HEK293 (cell line): Measurements from ENCODE around the gene ARHGEF11.
A peak's percentile ranks its signal among the peaks of the same experiment; 100 is the strongest.

Experiments used
- CTCF ChIA-PET: fragments of 350-600 bp; formaldehyde crosslinking; extraction: SDS; loops from one replicate; lab custom pipeline; 2021; ENCODE audit warnings: antibody characterized with exemption; lab: Yijun Ruan, JAX
- POLR2A ChIA-PET: fragments of 300-600 bp; formaldehyde crosslinking; extraction: SDS; loops from one replicate; lab custom pipeline; 2020; ENCODE audit warnings: antibody characterized with exemption, inconsistent platforms; lab: Yijun Ruan, JAX
- H3K27ac ChIP-seq: fragments of 200-500 bp; sonication (Bioruptor generic); 2 replicates; pipeline ENCODE4 v1.5.1; 2014; ENCODE audit warnings: low read depth, low read length, control low read depth, inconsistent platforms; ENCODE audit errors: extremely low read depth
- H3K36me3 ChIP-seq, 2 experiments: fragments of 200-500 bp in 1 of 2; sonication (Bioruptor generic) in 1 of 2; 1 replicate in 1 of 2; 2 replicates in 1 of 2; pipeline ENCODE4 v1.5.1; 2014 to 2017; ENCODE audit warnings: inconsistent platforms in 2 of 2, low read length in 2 of 2; ENCODE audit not compliant: control insufficient read depth in 2 of 2, insufficient read depth in 1 of 2
- H3K4me1 ChIP-seq: fragments of 200-500 bp; sonication (Bioruptor generic); 2 replicates; pipeline ENCODE4 v1.5.1; 2014; ENCODE audit warnings: mild to moderate bottlenecking, low read length, inconsistent platforms; ENCODE audit not compliant: control insufficient read depth, insufficient read depth
- H3K4me3 ChIP-seq: 2 replicates; pipeline ENCODE4 v1.5.1; 2011; ENCODE audit warnings: low read depth, mild to moderate bottlenecking, control low read depth, low read length, moderate library complexity
- H3K9me3 ChIP-seq: fragments of 200-500 bp; sonication (Bioruptor generic); 2 replicates; pipeline ENCODE4 v1.5.1; 2014; ENCODE audit warnings: low read depth, low read length, inconsistent platforms; ENCODE audit not compliant: control insufficient read depth, insufficient read depth
- GLIS1 ChIP-seq: fragments of 450-650 bp; formaldehyde crosslinking; IDR thresholded peaks from 2 replicates; pipeline ENCODE4 v1.5.1; 2016; ENCODE audit warnings: missing biosample characterization, missing genetic modification characterization
- HIC1 ChIP-seq: fragments of 450-650 bp; formaldehyde crosslinking; IDR thresholded peaks from 2 replicates; pipeline ENCODE4 v1.5.1; 2016; ENCODE audit warnings: missing biosample characterization, missing genetic modification characterization
- KLF10 ChIP-seq: fragments of 450-650 bp; IDR thresholded peaks from 2 replicates; pipeline ENCODE4 v1.5.1; 2018; ENCODE audit warnings: missing biosample characterization, mild to moderate bottlenecking, missing genetic modification characterization
- KLF8 ChIP-seq: fragments of 450-650 bp; formaldehyde crosslinking; IDR thresholded peaks from 2 replicates; pipeline ENCODE4 v1.5.1; 2016; ENCODE audit warnings: missing biosample characterization, missing genetic modification characterization
- OSR2 ChIP-seq: fragments of 450-650 bp; formaldehyde crosslinking; IDR thresholded peaks from 2 replicates; pipeline ENCODE4 v1.5.1; 2016; ENCODE audit warnings: missing biosample characterization, missing genetic modification characterization
- PRDM2 ChIP-seq: fragments of 450-650 bp; formaldehyde crosslinking; IDR thresholded peaks from 2 replicates; pipeline ENCODE4 v1.5.1; 2016; ENCODE audit warnings: missing biosample characterization, missing genetic modification characterization, borderline replicate concordance
- SP7 ChIP-seq: fragments of 450-650 bp; formaldehyde crosslinking; IDR thresholded peaks from 2 replicates; pipeline ENCODE4 v1.5.1; 2016; ENCODE audit warnings: missing biosample characterization, missing genetic modification characterization
- ZBTB11 ChIP-seq: fragments of 450-650 bp; formaldehyde crosslinking; conservative IDR thresholded peaks from 2 replicates; pipeline ENCODE4 v1.5.1; 2016; ENCODE audit warnings: low read depth, missing biosample characterization, missing genetic modification characterization
- ZBTB48 ChIP-seq: fragments of 450-650 bp; formaldehyde crosslinking; IDR thresholded peaks from 2 replicates; pipeline ENCODE4 v1.5.1; 2016; ENCODE audit warnings: missing biosample characterization, missing genetic modification characterization
- ZNF169 ChIP-seq: fragments of 450-650 bp; formaldehyde crosslinking; IDR thresholded peaks from 2 replicates; pipeline ENCODE4 v1.5.1; 2016; ENCODE audit warnings: missing biosample characterization, missing genetic modification characterization
- ZNF211 ChIP-seq: fragments of 450-650 bp; formaldehyde crosslinking; IDR thresholded peaks from 2 replicates; pipeline ENCODE4 v1.5.1; 2016; ENCODE audit warnings: low read depth, missing biosample characterization, missing genetic modification characterization
- ZNF221 ChIP-seq: fragments of 450-650 bp; formaldehyde crosslinking; IDR thresholded peaks from 2 replicates; pipeline ENCODE4 v1.5.1; 2017; ENCODE audit warnings: missing biosample characterization, missing genetic modification characterization, borderline replicate concordance
- ZNF404 ChIP-seq: fragments of 450-650 bp; formaldehyde crosslinking; IDR thresholded peaks from 2 replicates; pipeline ENCODE4 v1.5.1; 2017; ENCODE audit warnings: missing biosample characterization, missing genetic modification characterization
- ZNF600 ChIP-seq: fragments of 450-650 bp; formaldehyde crosslinking; IDR thresholded peaks from 2 replicates; pipeline ENCODE4 v1.5.1; 2016; ENCODE audit warnings: missing biosample characterization, missing genetic modification characterization
- ZNF701 ChIP-seq: fragments of 450-650 bp; formaldehyde crosslinking; IDR thresholded peaks from 2 replicates; pipeline ENCODE4 v1.5.1; 2016; ENCODE audit warnings: missing biosample characterization, missing genetic modification characterization
- ZNF747 ChIP-seq: fragments of 450-650 bp; formaldehyde crosslinking; IDR thresholded peaks from 2 replicates; pipeline ENCODE4 v1.5.1; 2016; ENCODE audit warnings: missing biosample characterization, missing genetic modification characterization
- ZNF76 ChIP-seq: fragments of 450-650 bp; formaldehyde crosslinking; IDR thresholded peaks from 2 replicates; pipeline ENCODE4; 2016; ENCODE audit warnings: low read depth, missing biosample characterization, missing genetic modification characterization, borderline replicate concordance
- ZXDB ChIP-seq: fragments of 450-650 bp; formaldehyde crosslinking; IDR thresholded peaks from 2 replicates; pipeline ENCODE4 v1.5.1; 2016; ENCODE audit warnings: missing biosample characterization, missing genetic modification characterization
- TF ChIP-seq, protein P1 (sequence below): sonication (generic); formaldehyde crosslinking; IDR thresholded peaks from 2 replicates; pipeline ENCODE4 v1.8.1; 2022; ENCODE audit warnings: mild to moderate bottlenecking, moderate library complexity, missing genetic modification reagents

Gene ARHGEF11

GRCh38 chr1:156935505-156936128 is 109.9 kb downstream of the ARHGEF11 start (continued):
- TF ChIP-seq PRDM2 (no peak), ZNF169 (tag by site-specific recombination) (no peak), OSR2 (tag by site-specific recombination) (no peak), ZBTB48 (tag by site-specific recombination) (no peak)

DNA sequence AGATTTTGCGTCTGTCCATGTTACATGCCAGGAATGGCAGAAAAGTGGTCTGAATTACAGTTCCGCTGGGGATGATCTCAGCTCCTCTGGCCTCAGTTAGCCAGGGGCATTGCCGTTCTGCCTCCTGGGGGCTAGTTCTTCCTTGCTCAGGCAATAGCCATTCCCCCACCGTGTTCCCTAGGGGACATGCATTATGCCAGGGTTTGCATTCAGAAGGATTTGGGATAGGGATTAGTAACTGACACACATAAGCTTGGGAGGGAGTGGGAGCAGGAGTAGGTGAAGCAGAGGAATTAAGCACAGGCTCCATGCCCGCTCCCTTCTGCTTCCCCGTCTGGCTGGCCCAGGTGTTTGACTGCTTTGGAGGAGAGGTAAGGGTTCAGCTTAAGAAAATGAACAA is 112.4 kb downstream of the ARHGEF11 start:
- TF ChIP-seq GLIS1 (peak; percentile 68), ZXDB (tag by site-specific recombination) (no peak), ZNF211 (tag by site-specific recombination) (no peak), ZBTB11 (tag by site-specific recombination) (no peak), KLF8 (tag by site-specific recombination) (no peak)
- Histone ChIP-seq H3K4me1 (no peaks in the 10 kb centered on the region), H3K9me3 (no peaks in the 10 kb centered on the region), H3K27ac (no peak overlapping the region), H3K4me3 (no peak overlapping the region), H3K36me3 (peaks cover 0 to 40% of the 10 kb centered on the region in 2 experiments; a peak in 1 of 3 replicates)
- CTCF ChIA-PET: interaction anchor here (0.6 to 2.3 kb wide), 6 partner anchors 23 to 255 kb away, joined by 3 to 10 read pairs (median 6); no protein-coding TSS in a partner anchor
- POLR2A ChIA-PET: no interaction called here

GRCh38 chr1:156931974-156932710 is 113.4 kb downstream of the ARHGEF11 start:
- CTCF ChIA-PET: interaction anchor here (1.1 to 2.3 kb wide), 5 partner anchors 22 to 243 kb away, joined by 3 to 10 read pairs (median 6); no protein-coding TSS in a partner anchor
- TF ChIP-seq KLF8 (tag by site-specific recombination) (no peak), ZNF221 (tag by site-specific recombination) (no peak), ZNF600 (tag by site-specific recombination) (no peak), SP7 (tag by site-specific recombination) (no peak), KLF10 (tag by site-specific recombination) (no peak), GLIS1 (no peak), ZNF404 (tag by site-specific recombination) (no peak), ZNF747 (tag by site-specific recombination) (no peak), HIC1 (tag by site-specific recombination) (no peak), ZNF76 (no peak), ZNF701 (tag by site-specific recombination) (no peak)
- TF ChIP-seq, protein P1, sequence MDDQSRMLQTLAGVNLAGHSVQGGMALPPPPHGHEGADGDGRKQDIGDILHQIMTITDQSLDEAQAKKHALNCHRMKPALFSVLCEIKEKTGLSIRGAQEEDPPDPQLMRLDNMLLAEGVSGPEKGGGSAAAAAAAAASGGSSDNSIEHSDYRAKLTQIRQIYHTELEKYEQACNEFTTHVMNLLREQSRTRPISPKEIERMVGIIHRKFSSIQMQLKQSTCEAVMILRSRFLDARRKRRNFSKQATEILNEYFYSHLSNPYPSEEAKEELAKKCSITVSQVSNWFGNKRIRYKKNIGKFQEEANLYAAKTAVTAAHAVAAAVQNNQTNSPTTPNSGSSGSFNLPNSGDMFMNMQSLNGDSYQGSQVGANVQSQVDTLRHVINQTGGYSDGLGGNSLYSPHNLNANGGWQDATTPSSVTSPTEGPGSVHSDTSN: no peak

More at GRCh38 chr1:156931974-156932710, 113.4 kb downstream of the ARHGEF11 start:
- Histone ChIP-seq H3K36me3 (peaks cover 0 to 31% of the 10 kb centered on the region in 2 experiments; a peak in 1 of 3 replicates), H3K4me3 (no peak overlapping the region), H3K27ac (no peak overlapping the region), H3K4me1 (no peaks in the 10 kb centered on the region), H3K9me3 (no peaks in the 10 kb centered on the region)
- POLR2A ChIA-PET: no interaction called here
